A673 (cell line): ENCODE measurements around the gene SPP1. TPM values are rescaled to one million over a fixed set of nuclear protein-coding genes. Genes with fewer than 3 reads are reported as not detected.

ENCODE experiments used
- BruUV-seq: library from RNA; stranded (reverse); fragments of 400-500 nt; replicated peaks from 2 replicates; lab custom pipeline; 2021; lab: Mats Ljungman, UMichigan
- CTCF ChIA-PET: fragments of 300-600 bp; sonication (Branson Sonifier 250); formaldehyde crosslinking; loops from one replicate; lab custom pipeline; 2022; ENCODE audit warnings: antibody characterized with exemption; lab: Charles Lee
- POLR2A ChIA-PET: fragments of 300-600 bp; sonication (Branson Sonifier 250); formaldehyde crosslinking; loops from one replicate; lab custom pipeline; 2022; ENCODE audit warnings: antibody characterized with exemption; ENCODE audit not compliant: low non-redundant PET; lab: Charles Lee
- DNase-seq: peaks from one replicate; pipeline ENCODE4 v3.0.0-alpha.2; 2015; ENCODE audit warnings: low spot score
- H3K27ac ChIP-seq: fragments of 200-600 bp; sonication (generic); 2 replicates; pipeline ENCODE4 v1.5.1; 2016; ENCODE audit warnings: mixed run types, low read depth, mild to moderate bottlenecking, mixed read lengths, antibody characterized with exemption, low read length; ENCODE audit not compliant: poor library complexity, severe bottlenecking
- H3K27me3 ChIP-seq: fragments of 200-600 bp; sonication (generic); replicated peaks from 2 replicates; pipeline ENCODE4 v1.6.1; 2017; ENCODE audit warnings: mixed run types, low read depth, mild to moderate bottlenecking, mixed read lengths, antibody characterized with exemption, low read length; ENCODE audit not compliant: insufficient read depth, poor library complexity
- H3K36me3 ChIP-seq: fragments of 200-600 bp; sonication (generic); 2 replicates; pipeline ENCODE4 v1.6.1; 2016; ENCODE audit warnings: mixed run types, mild to moderate bottlenecking, mixed read lengths, antibody characterized with exemption, low read length; ENCODE audit not compliant: insufficient read depth, poor library complexity, severe bottlenecking
- H3K4me1 ChIP-seq: fragments of 200-600 bp; sonication (generic); 2 replicates; pipeline ENCODE4 v1.6.1; 2017; ENCODE audit warnings: mixed run types, mild to moderate bottlenecking, mixed read lengths, antibody characterized with exemption, low read length; ENCODE audit not compliant: insufficient read depth, poor library complexity, severe bottlenecking
- H3K4me3 ChIP-seq: fragments of 200-600 bp; sonication (generic); 2 replicates; pipeline ENCODE4 v1.5.1; 2016; ENCODE audit warnings: low read depth, mixed run types, mild to moderate bottlenecking, mixed read lengths, low read length; ENCODE audit not compliant: poor library complexity, severe bottlenecking
- H3K9me3 ChIP-seq: fragments of 200-600 bp; sonication (generic); 2 replicates; pipeline ENCODE4 v1.6.1; 2016; ENCODE audit warnings: mixed run types, low read depth, mild to moderate bottlenecking, mixed read lengths, antibody characterized with exemption, low read length; ENCODE audit not compliant: poor library complexity, severe bottlenecking
- EZH2 ChIP-seq: fragments of 200-600 bp; sonication (generic); IDR thresholded peaks from 2 replicates; pipeline ENCODE4 v1.6.1; 2017; ENCODE audit warnings: borderline replicate concordance, low read depth, mild to moderate bottlenecking, mixed read lengths, antibody characterized with exemption, low read length; ENCODE audit not compliant: poor library complexity, severe bottlenecking
- intact Hi-C: fragments of 100-400 bp; cut with micrococcal nuclease; formaldehyde crosslinking; loops from one replicate; pipeline ENCODE4 v1.10.0; 2022; ENCODE audit not compliant: unreplicated experiment
- total RNA-seq: library from RNA; stranded (reverse); gene quantifications from 2 replicates; pipeline ENCODE4 v1.2.3, GENCODE V29; 2021
- TF ChIP-seq, protein P1 (sequence below): fragments of 300-800, 200-600 bp; sonication (generic); conservative IDR thresholded peaks from 2 replicates; pipeline ENCODE4 v1.5.1; 2017; ENCODE audit warnings: low read depth, mild to moderate bottlenecking, antibody characterized with exemption, low read length, moderate library complexity, mixed read lengths

The SPP1 gene
- total RNA-seq, 1 experiment from 2014 or later: 0.99 TPM

DNA sequence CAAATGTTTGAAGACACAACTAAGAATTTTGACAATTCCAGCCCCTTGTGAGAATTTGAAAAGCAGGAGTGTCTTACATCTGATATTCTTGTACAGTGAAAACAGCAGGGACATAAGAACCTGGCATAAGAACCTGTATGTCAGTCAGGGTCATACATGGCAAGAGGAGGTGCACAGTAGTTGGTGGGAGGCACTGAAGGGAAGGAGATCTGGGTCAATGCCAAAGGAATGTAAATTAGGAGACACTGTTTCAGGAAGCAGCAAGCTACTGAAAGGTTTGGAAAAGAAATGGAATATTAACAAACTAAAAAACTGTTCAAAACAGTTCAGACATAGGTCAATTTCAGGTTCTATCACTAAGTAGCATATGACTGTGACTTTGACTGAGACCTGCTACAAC lies 25.0 kb upstream of the SPP1 start:
- TF ChIP-seq EZH2: no peak
- TF ChIP-seq, protein P1, sequence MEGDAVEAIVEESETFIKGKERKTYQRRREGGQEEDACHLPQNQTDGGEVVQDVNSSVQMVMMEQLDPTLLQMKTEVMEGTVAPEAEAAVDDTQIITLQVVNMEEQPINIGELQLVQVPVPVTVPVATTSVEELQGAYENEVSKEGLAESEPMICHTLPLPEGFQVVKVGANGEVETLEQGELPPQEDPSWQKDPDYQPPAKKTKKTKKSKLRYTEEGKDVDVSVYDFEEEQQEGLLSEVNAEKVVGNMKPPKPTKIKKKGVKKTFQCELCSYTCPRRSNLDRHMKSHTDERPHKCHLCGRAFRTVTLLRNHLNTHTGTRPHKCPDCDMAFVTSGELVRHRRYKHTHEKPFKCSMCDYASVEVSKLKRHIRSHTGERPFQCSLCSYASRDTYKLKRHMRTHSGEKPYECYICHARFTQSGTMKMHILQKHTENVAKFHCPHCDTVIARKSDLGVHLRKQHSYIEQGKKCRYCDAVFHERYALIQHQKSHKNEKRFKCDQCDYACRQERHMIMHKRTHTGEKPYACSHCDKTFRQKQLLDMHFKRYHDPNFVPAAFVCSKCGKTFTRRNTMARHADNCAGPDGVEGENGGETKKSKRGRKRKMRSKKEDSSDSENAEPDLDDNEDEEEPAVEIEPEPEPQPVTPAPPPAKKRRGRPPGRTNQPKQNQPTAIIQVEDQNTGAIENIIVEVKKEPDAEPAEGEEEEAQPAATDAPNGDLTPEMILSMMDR: no peak
- POLR2A ChIA-PET: no interaction called here

DNA sequence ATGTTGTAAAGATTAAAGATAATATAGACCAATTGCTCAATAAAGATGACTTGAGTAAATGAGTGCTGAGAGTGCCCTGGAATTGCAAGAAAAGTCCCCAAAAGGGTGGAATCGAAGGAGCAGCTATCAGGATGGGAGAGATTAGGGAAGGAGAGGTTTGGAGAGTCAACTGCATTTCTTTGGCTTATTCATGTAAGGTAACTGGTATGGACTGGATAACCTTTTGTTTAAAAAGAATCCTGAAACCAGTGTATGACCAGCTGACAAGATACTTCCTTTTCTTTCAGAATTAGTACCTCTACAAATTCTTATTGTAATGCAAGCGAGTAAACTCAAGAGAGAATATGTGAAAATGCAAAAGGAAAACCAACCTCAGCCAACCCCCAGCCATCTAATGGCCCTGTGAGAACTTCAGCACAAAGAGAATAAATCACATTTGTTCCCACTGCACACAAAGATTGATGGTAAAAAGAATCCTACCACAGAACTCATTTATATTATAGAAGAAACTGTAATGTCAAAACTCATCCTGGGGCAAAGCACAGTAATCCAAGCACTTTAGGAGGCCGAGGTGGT lies 24.5 kb upstream of the SPP1 start:
- TF ChIP-seq, protein P1: no peak
- TF ChIP-seq EZH2: no peak
- no peak overlapping the region for H3K4me3 ChIP-seq
- H3K27ac ChIP-seq: no peak overlapping the region
- no peaks in the 10 kb centered on the region for H3K27me3 ChIP-seq
- no peaks in the 10 kb centered on the region for H3K9me3 ChIP-seq
- no peaks in the 10 kb centered on the region for H3K36me3 ChIP-seq
- no peak for DNase-seq
- POLR2A ChIA-PET: no interaction called here
- no TSS peak for BruUV-seq
- H3K4me1 ChIP-seq: peaks cover 8% of the 10 kb centered on the region
- intact Hi-C loops: no loop called here
- CTCF ChIA-PET: no interaction called here

More for the DNA sequence above, 25.0 kb upstream of the SPP1 start:
- peaks cover 8% of the 10 kb centered on the region for H3K4me1 ChIP-seq
- no peaks in the 10 kb centered on the region for H3K36me3 ChIP-seq
- no peak for DNase-seq
- no peaks in the 10 kb centered on the region for H3K9me3 ChIP-seq
- H3K4me3 ChIP-seq: no peak overlapping the region
- intact Hi-C loops: no loop called here
- CTCF ChIA-PET: no interaction called here
- no peaks in the 10 kb centered on the region for H3K27me3 ChIP-seq
- H3K27ac ChIP-seq: no peak overlapping the region
- BruUV-seq: no TSS peak

DNA sequence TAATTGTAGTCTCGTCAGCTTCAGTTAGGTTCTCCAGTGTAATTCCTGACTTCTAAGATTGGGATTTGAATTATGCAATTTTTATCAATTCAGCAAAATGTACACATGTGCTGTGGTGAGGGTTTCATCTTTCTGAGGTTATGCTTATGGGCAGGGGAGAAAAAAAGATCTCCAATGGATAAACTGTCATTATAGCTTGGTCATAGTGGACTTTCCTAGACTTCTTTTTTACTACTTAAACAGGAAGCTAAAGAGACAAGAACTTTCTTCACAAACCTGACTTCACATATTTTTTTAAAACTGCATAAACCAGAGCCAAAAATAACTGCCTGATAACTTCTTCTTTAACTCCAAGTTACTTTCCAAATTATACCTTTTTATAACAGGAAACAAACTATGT lies 21.7 kb upstream of the SPP1 start:
- Histone ChIP-seq H3K4me1 (peaks cover 8% of the 10 kb centered on the region), H3K36me3 (no peaks in the 10 kb centered on the region), H3K27ac (no peak overlapping the region), H3K9me3 (no peaks in the 10 kb centered on the region), H3K27me3 (no peaks in the 10 kb centered on the region), H3K4me3 (no peak overlapping the region)
- no peak for DNase-seq
- BruUV-seq: no TSS peak
- intact Hi-C loops: no loop called here
- ChIA-PET CTCF (no interaction called here), POLR2A (no interaction called here)
- no peak for TF ChIP-seq EZH2

DNA sequence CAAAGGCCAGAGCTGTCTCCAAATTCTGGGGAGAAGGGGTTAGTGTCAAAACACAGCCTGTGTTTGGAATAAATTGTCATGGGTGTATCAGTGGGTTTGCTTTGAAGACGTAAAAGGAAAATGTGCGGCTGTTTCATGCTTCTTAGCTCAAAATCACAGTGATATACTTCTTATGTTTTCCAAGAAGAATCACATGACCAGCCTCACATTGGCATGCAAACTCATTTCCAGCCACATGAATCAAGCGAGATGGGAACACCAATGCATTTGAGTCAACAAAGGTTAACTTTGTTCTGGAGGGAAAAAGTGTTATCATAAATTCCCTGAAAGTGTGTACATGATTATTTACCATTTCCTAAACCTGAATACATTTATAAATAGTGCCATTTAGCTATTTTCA lies 19.0 kb upstream of the SPP1 start:
- intact Hi-C loops: no loop called here
- no peak for TF ChIP-seq EZH2
- TF ChIP-seq, protein P1: no peak
- Histone ChIP-seq H3K4me1 (no peaks in the 10 kb centered on the region), H3K36me3 (no peaks in the 10 kb centered on the region), H3K9me3 (no peaks in the 10 kb centered on the region), H3K27me3 (no peaks in the 10 kb centered on the region), H3K27ac (no peak overlapping the region), H3K4me3 (no peak overlapping the region)
- ChIA-PET CTCF (no interaction called here), POLR2A (no interaction called here)
- no peak for DNase-seq
- no TSS peak for BruUV-seq
